ENCODE measurements around the gene CEP120. TPM values are rescaled to one million over a fixed set of nuclear protein-coding genes. Genes with fewer than 3 reads are reported as not detected.
"Not testable (repeated sequence)": the region's sequence is repeated elsewhere in the genome, so short reads cannot be mapped to it uniquely, and the experiment has no call there.

Gene CEP120
- polyA plus RNA-seq, 4 donors: 19.8 to 26.5 (median 24.3) TPM

GRCh38 chr5:123440456-123441181 lies 17.4 kb upstream of the CEP120 start:
- no peak for DNase-seq (ENCODE audit: low read depth in 4 of 4, low spot score in 3 of 4)

GRCh38 chr5:123439709-123440108 lies 16.5 kb upstream of the CEP120 start:
- DNase-seq (ENCODE audit: low read depth in 4 of 4, low spot score in 3 of 4): no peak

- DNase-seq (ENCODE audit: low read depth in 4 of 4, low spot score in 3 of 4): no peak
Measured at GRCh38 chr5:123438902-123439301, 15.7 kb upstream of the CEP120 start.

- no peak for DNase-seq (ENCODE audit: low read depth in 4 of 4, low spot score in 3 of 4)
Measured at GRCh38 chr5:123438244-123438643, 15.0 kb upstream of the CEP120 start.

- no peak for DNase-seq (ENCODE audit: low read depth in 4 of 4, low spot score in 3 of 4)
Measured at GRCh38 chr5:123436201-123436600, 13.0 kb upstream of the CEP120 start.

- no peak for DNase-seq (ENCODE audit: low read depth in 4 of 4, low spot score in 3 of 4)
Measured at GRCh38 chr5:123434796-123435195, 11.6 kb upstream of the CEP120 start.

GRCh38 chr5:123433596-123433995 lies 10.4 kb upstream of the CEP120 start:
- no peak for DNase-seq (ENCODE audit: low read depth in 4 of 4, low spot score in 3 of 4)

- not testable (repeated sequence) for DNase-seq (ENCODE audit: low read depth in 4 of 4, low spot score in 3 of 4)
Measured at GRCh38 chr5:123430441-123430840, 7.2 kb upstream of the CEP120 start.

- DNase-seq (ENCODE audit: low read depth in 4 of 4, low spot score in 3 of 4): no peak
Measured at GRCh38 chr5:123429993-123430392, 6.8 kb upstream of the CEP120 start.

GRCh38 chr5:123429221-123429954 lies 6.2 kb upstream of the CEP120 start:
- no peak for DNase-seq (ENCODE audit: low read depth in 4 of 4, low spot score in 3 of 4)

- no peak for DNase-seq (ENCODE audit: low read depth in 4 of 4, low spot score in 3 of 4)
Measured at GRCh38 chr5:123428521-123429220, 5.5 kb upstream of the CEP120 start.

GRCh38 chr5:123427281-123427680 lies 4.1 kb upstream of the CEP120 start:
- no peak for DNase-seq (ENCODE audit: low read depth in 4 of 4, low spot score in 3 of 4)

- DNase-seq (ENCODE audit: low read depth in 4 of 4, low spot score in 3 of 4): no peak
Measured at GRCh38 chr5:123425431-123425830, 2.2 kb upstream of the CEP120 start.

- peak in 3 of 4 donors; percentile 14 to 29 (median 27) for DNase-seq (ENCODE audit: low read depth in 4 of 4, low spot score in 3 of 4)
Measured at GRCh38 chr5:123422433-123423277, 548 bp downstream of the CEP120 start.

- no peak for DNase-seq (ENCODE audit: low read depth in 4 of 4, low spot score in 3 of 4)
Measured at GRCh38 chr5:123421773-123422172, 1.4 kb downstream of the CEP120 start.

GRCh38 chr5:123414974-123415373 lies 8.2 kb downstream of the CEP120 start:
- no peak for DNase-seq (ENCODE audit: low read depth in 4 of 4, low spot score in 3 of 4)

GRCh38 chr5:123412206-123412605 lies 11.0 kb downstream of the CEP120 start:
- no peak for DNase-seq (ENCODE audit: low read depth in 4 of 4, low spot score in 3 of 4)

GRCh38 chr5:123401999-123402398 lies 21.2 kb downstream of the CEP120 start:
- DNase-seq (ENCODE audit: low read depth in 4 of 4, low spot score in 3 of 4): not testable (repeated sequence)

- no peak for DNase-seq (ENCODE audit: low read depth in 4 of 4, low spot score in 3 of 4)
Measured at GRCh38 chr5:123401320-123401719, 21.9 kb downstream of the CEP120 start.

GRCh38 chr5:123400870-123401291 lies 22.3 kb downstream of the CEP120 start:
- not testable (repeated sequence) for DNase-seq (ENCODE audit: low read depth in 4 of 4, low spot score in 3 of 4)

All from right renal pelvis (tissue), 4 donors.